HepG2 (cell line): ENCODE results near the gene OST4. TPM values are rescaled to one million over a fixed set of nuclear protein-coding genes. Genes with fewer than 3 reads are reported as not detected.
A peak's percentile ranks its signal among the peaks of the same experiment; 100 is the strongest.

Source experiments
- DPF2 ChIP-seq: sonication (generic); formaldehyde crosslinking; IDR thresholded peaks from 2 replicates; pipeline ENCODE4 v1.4.0; 2020; ENCODE audit warnings: mild to moderate bottlenecking, low read depth, missing genetic modification reagents, borderline replicate concordance
- ETV6 ChIP-seq: sonication (generic); formaldehyde crosslinking; conservative IDR thresholded peaks from 2 replicates; pipeline ENCODE4 v1.4.0; 2020; ENCODE audit warnings: missing genetic modification reagents
- HMG20A ChIP-seq: IDR thresholded peaks from 2 replicates; pipeline ENCODE4 v1.6.1; 2016; ENCODE audit warnings: borderline replicate concordance
- KLF16 ChIP-seq, 2 experiments: sonication (generic) in 1 of 2; formaldehyde crosslinking in 1 of 2; IDR thresholded peaks; 2 replicates each; pipeline versions ENCODE4 v1.6.1 to v1.8.0; 2016 to 2023; ENCODE audit warnings: missing genetic modification reagents in 2 of 2, missing compliant biosample characterization in 1 of 2
- MATR3 ChIP-seq: sonication (generic); formaldehyde crosslinking; IDR thresholded peaks from 2 replicates; pipeline ENCODE4 v1.4.0; 2020; ENCODE audit warnings: missing genetic modification reagents
- NFE2L1 ChIP-seq: sonication (generic); formaldehyde crosslinking; IDR thresholded peaks from 2 replicates; pipeline ENCODE4 v1.4.0; 2020; ENCODE audit warnings: missing genetic modification reagents, mild to moderate bottlenecking, borderline replicate concordance
- PCBP1 ChIP-seq: fragments of 200-400 bp; formaldehyde crosslinking; IDR thresholded peaks from 2 replicates; pipeline ENCODE4 v1.6.1; 2017; ENCODE audit warnings: mild to moderate bottlenecking, low read depth, low read length, borderline replicate concordance
- PITX1 ChIP-seq: sonication (generic); formaldehyde crosslinking; IDR thresholded peaks from 2 replicates; pipeline ENCODE4 v1.5.1; 2020; ENCODE audit warnings: mild to moderate bottlenecking, missing genetic modification reagents
- PPARG ChIP-seq: conservative IDR thresholded peaks from 2 replicates; pipeline ENCODE4 v1.6.1; 2016; ENCODE audit warnings: missing biosample characterization, missing genetic modification reagents
- SAFB2 ChIP-seq: sonication (generic); formaldehyde crosslinking; IDR thresholded peaks from 2 replicates; pipeline ENCODE4 v1.5.1; 2020; ENCODE audit warnings: missing genetic modification reagents, low read depth, mild to moderate bottlenecking, borderline replicate concordance
- SOX13 ChIP-seq, 3 experiments: fragments of 450-650 bp in 1 of 3; sonication (generic) in 1 of 3; formaldehyde crosslinking in 1 of 3; IDR thresholded peaks in 2 of 3; conservative IDR thresholded peaks in 1 of 3; 2 replicates each; pipeline versions ENCODE4 v1.5.0 to v1.6.1; 2016 to 2020; ENCODE audit warnings: antibody characterized with exemption in 1 of 3, mild to moderate bottlenecking in 1 of 3, missing compliant biosample characterization in 1 of 3, missing genetic modification reagents in 1 of 3, moderate library complexity in 1 of 3
- SOX6 ChIP-seq, 2 experiments: fragments of 450-650 bp in 1 of 2; sonication (generic) in 1 of 2; formaldehyde crosslinking in 1 of 2; IDR thresholded peaks; 2 replicates each; pipeline versions ENCODE4 v1.4.0 to v1.6.1; 2017 to 2020; ENCODE audit warnings: antibody characterized with exemption in 1 of 2, mild to moderate bottlenecking in 1 of 2, missing genetic modification reagents in 1 of 2
- TCF7L2 ChIP-seq: IDR thresholded peaks from 2 replicates; pipeline ENCODE4 v1.6.1; 2011; ENCODE audit warnings: mild to moderate bottlenecking, low read depth, low read length, moderate library complexity
- TEF ChIP-seq: sonication (generic); formaldehyde crosslinking; IDR thresholded peaks from 2 replicates; pipeline ENCODE4 v1.5.0; 2020; ENCODE audit warnings: missing genetic modification reagents
- ZBTB26 ChIP-seq: IDR thresholded peaks from 2 replicates; pipeline ENCODE4 v1.6.1; 2016; ENCODE audit warnings: missing compliant biosample characterization, missing genetic modification reagents, borderline replicate concordance
- ZEB1 ChIP-seq: IDR thresholded peaks from 2 replicates; pipeline ENCODE4 v1.6.1; 2012; ENCODE audit warnings: mild to moderate bottlenecking, low read depth, inconsistent platforms; ENCODE audit not compliant: insufficient replicate concordance
- ZFX ChIP-seq: sonication (generic); formaldehyde crosslinking; IDR thresholded peaks from 2 replicates; pipeline ENCODE4 v1.4.0; 2020; ENCODE audit warnings: mild to moderate bottlenecking, low read depth, missing genetic modification reagents, moderate library complexity
- ZFYVE20 ChIP-seq: sonication (generic); formaldehyde crosslinking; IDR thresholded peaks from 2 replicates; pipeline ENCODE4 v1.8.0; 2023; ENCODE audit warnings: low read depth, mild to moderate bottlenecking, moderate library complexity, missing genetic modification reagents, borderline replicate concordance
- ZMYM2 ChIP-seq: sonication (generic); formaldehyde crosslinking; IDR thresholded peaks from 2 replicates; pipeline ENCODE4 v1.8.0; 2022; ENCODE audit warnings: mild to moderate bottlenecking, missing genetic modification reagents
- ZNF136 ChIP-seq: sonication (generic); formaldehyde crosslinking; IDR thresholded peaks from 2 replicates; pipeline ENCODE4 v1.8.1; 2022; ENCODE audit warnings: low read depth, mild to moderate bottlenecking, moderate library complexity, missing genetic modification reagents
- ZNF512 ChIP-seq: sonication (generic); formaldehyde crosslinking; IDR thresholded peaks from 2 replicates; pipeline ENCODE4 v1.4.0; 2020; ENCODE audit warnings: mild to moderate bottlenecking, missing genetic modification reagents
- ZNF629 ChIP-seq: sonication (generic); formaldehyde crosslinking; conservative IDR thresholded peaks from 2 replicates; pipeline ENCODE4 v1.5.0; 2020; ENCODE audit warnings: missing genetic modification reagents
- ZNF761 ChIP-seq: sonication (generic); formaldehyde crosslinking; conservative IDR thresholded peaks from 2 replicates; pipeline ENCODE4 v1.4.0; 2020; ENCODE audit warnings: mild to moderate bottlenecking, missing genetic modification reagents
- polyA plus RNA-seq, 8 experiments: library from polyadenylated mRNA; depleted of rRNA in 3 of 8; stranded (reverse) in 7 of 8; unstranded in 1 of 8; fragments of >200 nt; fragmentation: Illumina TruSeq in 4 of 8; extraction: Trizol in 4 of 8; gene quantifications; 2 replicates each; pipeline versions ENCODE4 v1.2.1 to v1.2.3, GENCODE V29; 2011 to 2016; ENCODE audit warnings: low read depth in 4 of 8, missing spikeins in 1 of 8, mixed read lengths in 1 of 8; ENCODE audit not compliant: insufficient read depth in 1 of 8
- total RNA-seq, 5 experiments: library from RNA; depleted of rRNA; stranded (reverse); fragments of >200 nt; fragmentation: Illumina TruSeq; extraction: Trizol; gene quantifications; 2 replicates each; pipeline ENCODE4 v1.2.3, GENCODE V29; 2016; ENCODE audit warnings: low read depth in 1 of 5
- TF ChIP-seq, protein P1 (sequence below): sonication (generic); formaldehyde crosslinking; IDR thresholded peaks from 2 replicates; pipeline ENCODE4 v1.9.0; 2021; ENCODE audit warnings: missing genetic modification reagents, mild to moderate bottlenecking, borderline replicate concordance

Gene OST4
- total and polyA plus RNA-seq, 2 of the 13 experiments (the other 11 are each of a cell fraction or from before 2014, with no cell fraction given) = 498 to 584 TPM

DNA sequence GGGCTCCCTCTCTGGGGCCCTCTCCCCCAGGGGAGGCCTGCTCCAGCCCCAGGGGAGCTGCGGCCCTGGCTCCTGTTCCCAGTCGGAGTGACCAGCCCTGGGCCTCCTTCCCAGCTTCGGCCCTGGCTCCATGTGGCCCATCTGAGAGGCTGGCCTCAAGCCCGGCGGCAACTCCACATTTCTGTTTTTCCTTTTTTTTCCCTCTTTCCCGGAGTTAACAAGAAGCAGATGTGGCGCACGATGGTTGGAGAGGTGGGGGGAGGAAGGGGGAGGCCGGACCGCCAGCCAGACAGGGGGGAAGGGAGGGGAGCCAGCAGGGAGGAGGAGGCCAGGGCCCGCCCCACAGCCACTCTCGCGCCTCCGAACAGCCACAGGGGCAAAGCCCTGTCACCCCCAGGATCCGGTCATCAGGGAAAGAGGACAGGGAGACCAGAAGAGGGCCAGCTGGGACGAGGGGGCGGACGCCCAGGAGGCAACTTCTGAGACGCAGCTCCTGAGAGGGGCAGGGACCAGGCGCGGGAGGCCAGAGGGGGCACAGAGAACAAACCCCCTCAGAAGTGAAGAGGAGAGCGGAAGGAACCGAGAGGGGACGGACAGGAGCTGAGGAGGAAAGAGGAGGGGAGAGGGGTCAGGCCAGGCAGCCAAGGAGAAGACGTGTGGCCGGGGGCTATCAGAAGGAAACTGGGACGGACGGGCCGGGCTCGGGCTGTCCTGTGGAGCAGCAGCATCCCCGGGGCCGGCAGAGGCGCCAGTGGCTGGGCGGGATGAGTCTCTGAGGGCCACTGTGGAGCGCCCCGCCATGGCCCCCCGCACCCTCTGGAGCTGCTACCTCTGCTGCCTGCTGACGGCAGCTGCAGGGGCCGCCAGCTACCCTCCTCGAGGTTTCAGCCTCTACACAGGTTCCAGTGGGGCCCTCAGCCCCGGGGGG, 7.1 kb upstream of the OST4 start, which contains the start of gene EMILIN1 (continued):
- no peak for TF ChIP-seq PPARG (CRISPR knock-in tag)
- TF ChIP-seq ZBTB26 (CRISPR knock-in tag) = no peak
- TF ChIP-seq SAFB2 (CRISPR knock-in tag) = no peak
- 0 out of 2 replicates have a peak, but pooled peaks have one; percentile 74 for TF ChIP-seq PCBP1
- no peak for TF ChIP-seq ETV6 (CRISPR knock-in tag)
- no peak for TF ChIP-seq ZFYVE20
- TF ChIP-seq ZNF512 (CRISPR knock-in tag) = no peak
- TF ChIP-seq PITX1 = no peak
- no peak for TF ChIP-seq SOX6 (IDR thresholded peaks at IDR 0.05)
- TF ChIP-seq SOX6 (CRISPR knock-in tag; IDR thresholded peaks at IDR 0.05) = no peak
- TF ChIP-seq ZMYM2 = no peak
- no peak for TF ChIP-seq ZNF761 (CRISPR knock-in tag)
- no peak for TF ChIP-seq KLF16 (CRISPR knock-in tag; IDR thresholded peaks at IDR 0.05)
- TF ChIP-seq TCF7L2 = no peak
- no peak for TF ChIP-seq SOX13 (IDR thresholded peaks at IDR 0.05)
- TF ChIP-seq SOX13 (CRISPR knock-in tag; conservative IDR thresholded peaks at IDR 0.05 in 1 of 2, IDR thresholded peaks at IDR 0.05 in 1 of 2) = no peak
- TF ChIP-seq DPF2 (CRISPR knock-in tag) = no peak
- TF ChIP-seq TEF (CRISPR knock-in tag) = no peak
- TF ChIP-seq ZNF136 (CRISPR knock-in tag) = no peak
- no peak for TF ChIP-seq NFE2L1 (CRISPR knock-in tag)
- peak; percentile 67 for TF ChIP-seq ZFX
- no peak for TF ChIP-seq MATR3 (CRISPR knock-in tag)
- no peak for TF ChIP-seq ZNF629 (CRISPR knock-in tag)
- TF ChIP-seq, protein P1, sequence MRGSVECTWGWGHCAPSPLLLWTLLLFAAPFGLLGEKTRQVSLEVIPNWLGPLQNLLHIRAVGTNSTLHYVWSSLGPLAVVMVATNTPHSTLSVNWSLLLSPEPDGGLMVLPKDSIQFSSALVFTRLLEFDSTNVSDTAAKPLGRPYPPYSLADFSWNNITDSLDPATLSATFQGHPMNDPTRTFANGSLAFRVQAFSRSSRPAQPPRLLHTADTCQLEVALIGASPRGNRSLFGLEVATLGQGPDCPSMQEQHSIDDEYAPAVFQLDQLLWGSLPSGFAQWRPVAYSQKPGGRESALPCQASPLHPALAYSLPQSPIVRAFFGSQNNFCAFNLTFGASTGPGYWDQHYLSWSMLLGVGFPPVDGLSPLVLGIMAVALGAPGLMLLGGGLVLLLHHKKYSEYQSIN = no peak
- TF ChIP-seq HMG20A (CRISPR knock-in tag) = no peak
- TF ChIP-seq ZEB1 = no peak
